ENCODE results near the gene LRRC74B. TPM values are rescaled to one million over a fixed set of nuclear protein-coding genes. Genes with fewer than 3 reads are reported as not detected.

Gene LRRC74B
- total RNA-seq, 1 donor from 2014 or later: not detected

DNA sequence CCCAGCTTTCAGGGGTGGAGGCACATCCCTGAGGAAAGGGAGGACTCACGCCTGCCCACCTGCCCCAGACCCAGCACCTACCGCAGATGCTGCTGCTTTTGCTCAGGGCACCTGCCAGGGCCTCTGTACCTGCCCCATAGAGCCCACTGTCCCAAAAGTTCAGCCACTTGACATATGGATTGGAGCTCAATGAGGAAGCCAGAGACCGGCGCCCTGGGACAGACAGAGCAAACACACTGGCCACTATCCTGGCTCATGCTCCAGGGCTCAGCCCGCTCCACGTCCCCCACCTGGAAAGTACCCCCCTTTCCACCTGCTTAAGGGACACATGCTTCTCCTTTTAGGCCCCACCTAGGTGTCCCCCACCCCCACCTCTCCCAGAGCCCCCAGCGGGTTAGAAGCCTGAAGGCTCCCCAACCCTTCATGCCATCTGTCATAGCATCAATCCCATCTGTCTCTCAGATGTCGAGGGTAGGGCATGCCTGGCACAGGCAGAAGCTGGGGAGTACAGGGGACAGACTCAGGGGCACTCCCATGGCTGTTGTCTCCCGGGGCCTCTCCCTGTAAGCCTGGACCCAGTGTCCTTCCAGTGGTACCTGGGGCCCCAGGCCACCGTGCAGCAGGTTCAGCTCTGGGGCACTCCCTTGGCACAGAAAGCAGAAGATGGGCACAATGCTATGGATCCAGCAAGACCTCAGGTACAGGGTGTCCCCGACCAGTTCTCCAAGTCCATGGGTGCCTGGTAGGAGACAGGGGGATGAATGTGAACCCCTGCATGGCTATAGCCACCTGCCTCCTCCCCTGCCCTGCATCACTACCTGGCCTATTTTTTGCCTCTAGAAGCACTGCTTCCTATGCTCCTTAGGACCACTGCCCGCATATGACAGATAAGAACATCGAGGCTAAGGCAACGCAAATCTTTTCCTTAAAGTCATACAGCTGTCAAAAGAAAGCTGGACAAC is 33.0 kb upstream of the LRRC74B start:
- DNase-seq (ENCODE audit: missing footprints) (no peak), ATAC-seq (no peak)
- intact Hi-C loops (cut with DNase I): no loop called here

DNA sequence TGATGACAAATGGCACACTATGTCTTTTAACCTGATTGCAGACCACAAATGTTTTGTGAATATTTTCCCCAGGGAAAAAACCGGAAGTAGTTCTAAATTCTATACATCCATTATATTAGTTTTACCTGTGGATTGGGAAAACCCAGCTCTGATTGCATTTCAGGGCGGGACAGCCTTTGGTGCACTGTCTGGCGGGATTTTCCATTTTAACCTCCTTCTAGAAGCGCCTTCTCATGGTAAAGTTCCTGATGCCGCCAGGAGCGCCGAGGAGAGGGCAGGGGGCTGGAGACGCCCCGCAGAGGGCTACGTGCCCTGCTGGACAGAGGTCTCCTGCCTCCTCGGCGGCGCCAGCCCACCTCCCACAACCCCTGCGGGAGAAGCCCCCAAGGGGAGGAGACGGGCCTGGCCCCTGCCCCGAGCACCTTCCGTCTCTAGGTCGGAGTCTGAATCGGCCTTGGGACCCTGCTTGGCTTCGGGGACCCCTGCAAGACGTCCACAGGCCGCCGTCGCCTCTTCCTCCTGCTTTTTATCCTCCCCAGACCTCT is 32.0 kb upstream of the LRRC74B start:
- intact Hi-C loops (cut with DNase I): no loop called here
- no peak for DNase-seq (ENCODE audit: missing footprints)
- ATAC-seq: no peak

DNA sequence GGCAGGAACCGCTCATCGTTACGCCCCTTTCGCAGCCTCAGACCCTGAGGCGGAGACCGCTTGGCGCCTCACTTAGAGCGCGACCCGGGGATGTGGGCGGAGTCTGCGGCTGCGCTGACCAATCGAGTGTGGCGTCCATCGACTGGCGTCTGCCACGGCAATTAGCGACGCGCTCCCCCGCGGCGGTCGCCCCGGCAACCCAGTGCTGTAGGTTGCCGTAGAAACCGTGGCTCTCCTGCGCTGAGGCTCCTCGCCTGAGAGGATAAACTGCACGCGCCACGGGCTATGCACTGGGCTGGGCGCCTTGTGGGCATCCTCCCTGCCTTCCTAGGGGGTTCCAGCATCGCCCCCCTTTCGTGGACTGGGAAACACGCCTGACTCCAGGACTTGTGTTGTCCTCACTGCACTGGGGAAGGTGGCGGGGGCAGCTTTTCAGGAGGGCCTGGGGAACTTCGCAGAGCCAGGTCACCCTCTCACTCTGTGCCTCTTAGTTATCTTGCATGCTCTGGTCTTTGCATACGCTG is 31.5 kb upstream of the LRRC74B start:
- ATAC-seq: peak; percentile 90
- intact Hi-C loops (cut with DNase I): no loop called here
- DNase-seq (ENCODE audit: missing footprints): peak; percentile 94

DNA sequence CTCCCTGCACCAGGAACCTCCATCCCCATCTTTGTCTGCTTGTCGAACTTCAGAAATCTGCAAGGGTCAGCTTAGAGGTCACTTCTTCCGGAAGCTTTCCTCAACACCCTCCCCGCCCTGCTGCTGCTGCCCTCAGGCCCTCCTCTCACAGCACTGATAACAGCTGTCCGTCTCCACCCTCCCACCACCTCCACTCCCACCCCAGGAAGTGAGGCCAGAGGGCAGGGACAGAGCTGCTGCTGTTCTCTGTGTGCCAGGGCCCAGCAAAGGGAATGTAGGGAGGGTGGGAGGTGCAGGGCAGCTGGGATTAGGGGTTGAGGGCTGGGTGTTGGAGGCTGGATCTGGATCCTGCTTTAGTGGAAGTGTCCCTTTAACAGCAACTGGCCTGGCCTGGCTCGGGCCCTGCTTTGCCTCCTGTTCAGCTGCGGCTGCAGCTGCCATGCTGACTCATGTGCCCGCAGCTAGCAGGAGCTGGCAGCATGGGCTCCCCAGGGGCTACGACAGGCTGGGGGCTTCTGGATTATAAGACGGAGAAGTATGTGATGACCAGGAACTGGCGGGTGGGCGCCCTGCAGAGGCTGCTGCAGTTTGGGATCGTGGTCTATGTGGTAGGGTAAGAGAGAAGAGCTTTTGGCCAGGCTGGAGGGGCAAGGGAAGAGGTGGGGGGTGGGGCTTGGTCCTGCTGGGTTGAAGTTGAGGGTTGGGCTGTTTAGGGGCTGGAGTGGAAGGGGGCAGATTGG is 30.9 kb upstream of the LRRC74B start, which contains the start of gene P2RX6:
Gene P2RX6, plus strand, starts transcription at position 440 of the 740 bp plus-strand sequence. Its CDS starts 10 bp downstream, at position 450.
- intact Hi-C loops (cut with DNase I): no loop called here
- DNase-seq (ENCODE audit: missing footprints): no peak
- ATAC-seq: peak; percentile 72

DNA sequence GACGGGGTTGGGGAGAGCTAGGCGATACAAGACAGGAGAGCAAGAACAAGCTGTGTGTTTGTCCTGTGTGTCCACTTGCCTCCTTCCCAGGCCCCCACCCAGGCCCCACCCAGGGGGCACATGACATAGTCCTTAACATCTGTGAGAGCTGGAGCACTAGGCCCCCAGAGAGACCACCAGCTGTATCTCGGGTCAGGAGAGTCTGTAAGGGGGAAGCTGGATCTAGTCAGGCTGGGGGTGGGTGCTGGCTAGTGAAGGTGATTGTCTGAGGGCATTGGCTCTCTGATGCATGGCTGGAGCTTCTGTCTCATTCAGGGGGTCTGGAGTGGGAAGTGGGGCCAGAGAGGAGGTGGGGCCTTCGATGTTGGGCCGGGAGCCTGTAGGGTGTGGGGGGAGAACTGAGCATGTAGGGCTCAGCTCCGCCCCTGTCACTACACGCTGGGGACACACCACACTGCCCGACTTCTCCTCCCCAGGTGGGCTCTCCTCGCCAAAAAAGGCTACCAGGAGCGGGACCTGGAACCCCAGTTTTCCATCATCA is 30.2 kb upstream of the LRRC74B start:
- ATAC-seq (no peak), DNase-seq (ENCODE audit: missing footprints) (no peak)
- intact Hi-C loops (cut with DNase I): no loop called here

DNA sequence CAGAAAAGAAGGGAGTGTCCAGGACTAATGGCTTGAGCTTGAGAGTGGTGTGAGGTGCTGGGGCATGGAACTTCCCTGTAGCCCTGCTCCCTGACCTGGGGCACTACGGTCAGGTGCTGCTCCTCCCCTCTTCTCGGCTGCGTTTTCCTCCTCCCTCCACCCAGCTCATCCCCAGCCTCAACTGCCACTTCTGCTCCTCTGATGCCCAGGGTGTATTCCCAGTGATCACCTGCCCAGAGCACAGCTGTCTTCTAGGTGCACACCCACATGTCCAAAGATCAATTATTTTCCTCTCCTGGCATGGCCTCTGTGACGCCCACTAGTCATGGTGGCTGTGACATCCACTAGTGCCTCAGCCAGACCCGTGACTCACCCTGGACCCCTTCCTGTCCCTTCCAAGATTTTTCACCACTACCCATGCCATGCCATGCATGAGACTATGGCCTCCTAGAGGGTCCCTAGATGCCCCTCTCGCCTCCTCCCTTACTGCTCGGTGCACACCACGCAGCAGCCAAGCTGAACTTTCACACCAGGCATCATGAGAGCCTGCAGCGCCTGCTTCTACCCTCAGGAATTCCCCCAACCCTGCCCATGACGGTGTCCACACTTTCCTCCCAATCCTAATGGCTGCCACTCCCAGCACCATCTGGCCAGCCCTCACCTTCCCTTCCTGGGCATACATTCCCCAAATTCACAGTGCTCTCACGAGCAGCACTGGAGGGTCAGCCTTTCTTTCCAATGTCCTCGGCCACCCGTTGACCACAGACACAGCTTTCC is 28.9 kb upstream of the LRRC74B start:
- intact Hi-C loops (cut with DNase I): no loop called here
- DNase-seq (ENCODE audit: missing footprints) (no peak), ATAC-seq (no peak)

DNA sequence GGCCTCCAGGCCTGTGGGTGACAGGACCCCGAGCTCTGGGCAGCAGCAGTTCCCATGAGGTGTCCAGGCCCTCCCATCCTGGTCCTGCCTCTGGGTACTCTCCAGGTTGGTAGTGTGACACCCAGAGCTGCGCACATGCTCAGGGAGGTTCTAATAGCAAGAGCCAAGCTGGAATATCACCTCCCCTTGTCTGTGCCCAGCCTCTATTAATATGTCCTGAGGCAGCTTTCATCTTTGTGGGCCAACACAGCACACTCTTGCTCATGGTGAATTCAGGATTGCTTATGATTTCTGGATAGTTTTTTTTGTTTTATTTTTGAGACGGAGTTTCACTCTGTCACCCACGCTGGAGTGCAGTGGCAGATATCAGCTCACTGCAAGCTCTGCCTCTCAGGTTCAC is 27.4 kb upstream of the LRRC74B start:
- ATAC-seq (no peak), DNase-seq (ENCODE audit: missing footprints) (no peak)
- intact Hi-C loops (cut with DNase I): no loop called here

DNA sequence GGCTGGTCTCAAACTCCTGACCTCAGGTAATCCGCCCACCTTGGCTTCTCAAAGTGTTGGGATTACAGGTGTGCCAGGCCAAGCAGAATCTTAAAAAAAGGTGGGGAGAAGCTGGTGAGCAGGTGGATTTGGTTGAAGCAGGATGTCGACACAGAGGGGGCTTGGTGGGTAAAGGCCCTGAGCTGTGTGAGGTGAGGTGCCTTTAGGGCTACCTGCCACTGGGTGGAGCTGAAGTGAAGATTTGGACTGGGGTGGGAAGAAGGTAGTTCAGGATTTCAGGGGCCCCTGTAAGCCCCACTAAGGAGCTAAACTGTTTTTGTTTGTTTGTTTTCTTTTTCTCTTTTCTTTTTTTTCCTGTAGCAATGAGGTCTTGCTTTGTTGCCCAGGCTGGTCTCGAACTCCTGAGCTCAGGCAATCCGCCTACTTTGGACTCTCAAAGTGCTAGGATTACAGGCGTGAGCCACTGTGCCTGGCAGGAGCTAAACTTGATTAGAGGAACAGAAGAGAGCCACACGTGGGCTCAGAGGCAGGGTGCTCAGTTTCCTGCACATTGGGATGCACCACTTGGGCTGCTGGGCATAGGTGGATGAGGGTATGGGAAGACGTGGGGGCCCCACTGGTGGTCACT is 24.8 kb upstream of the LRRC74B start:
- ATAC-seq: no peak
- intact Hi-C loops (cut with DNase I): no loop called here
- DNase-seq (ENCODE audit: missing footprints): no peak

DNA sequence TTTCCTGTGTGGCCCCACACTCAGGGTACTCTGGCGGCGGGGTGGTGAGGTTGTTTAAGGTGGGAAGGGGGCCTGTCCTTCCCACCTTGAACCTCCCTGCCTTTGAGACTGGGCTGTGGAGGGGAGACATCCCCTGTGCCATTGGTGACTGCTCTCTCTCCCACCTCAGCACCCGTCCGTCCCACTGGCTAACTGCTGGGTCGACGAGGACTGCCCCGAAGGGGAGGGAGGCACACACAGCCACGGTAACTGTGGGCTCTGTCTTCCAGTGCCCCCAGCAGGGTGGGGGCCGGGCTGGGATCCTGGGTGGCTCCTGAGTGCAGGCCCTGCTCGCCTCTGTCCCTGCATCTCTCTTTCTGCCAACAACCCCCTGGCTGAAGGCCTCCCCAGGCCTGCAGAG is 23.2 kb upstream of the LRRC74B start:
- intact Hi-C loops (cut with DNase I): no loop called here

DNA sequence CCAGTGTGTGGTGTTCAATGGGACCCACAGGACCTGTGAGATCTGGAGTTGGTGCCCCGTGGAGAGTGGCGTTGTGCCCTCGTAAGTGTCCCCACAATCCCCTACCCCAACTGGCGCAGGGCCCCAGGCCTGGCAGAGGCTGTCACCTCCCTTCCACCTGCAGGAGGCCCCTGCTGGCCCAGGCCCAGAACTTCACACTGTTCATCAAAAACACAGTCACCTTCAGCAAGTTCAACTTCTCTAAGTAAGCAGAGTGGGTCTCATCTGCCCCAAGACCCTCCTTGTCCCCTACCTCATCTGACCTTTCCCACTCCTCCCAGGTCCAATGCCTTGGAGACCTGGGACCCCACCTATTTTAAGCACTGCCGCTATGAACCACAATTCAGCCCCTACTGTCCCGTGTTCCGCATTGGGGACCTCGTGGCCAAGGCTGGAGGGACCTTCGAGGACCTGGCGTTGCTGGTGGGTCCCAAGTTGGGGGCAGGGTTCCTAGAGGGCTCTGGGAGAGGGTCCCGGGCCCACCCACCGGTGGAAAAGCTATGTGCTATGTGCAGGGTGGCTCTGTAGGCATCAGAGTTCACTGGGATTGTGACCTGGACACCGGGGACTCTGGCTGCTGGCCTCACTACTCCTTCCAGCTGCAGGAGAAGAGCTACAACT is 22.7 kb upstream of the LRRC74B start:
- ATAC-seq (no peak), DNase-seq (ENCODE audit: missing footprints) (no peak)
- intact Hi-C loops (cut with DNase I): no loop called here

More for the DNA sequence above, 23.2 kb upstream of the LRRC74B start:
- ATAC-seq (no peak), DNase-seq (ENCODE audit: missing footprints) (no peak)

DNA sequence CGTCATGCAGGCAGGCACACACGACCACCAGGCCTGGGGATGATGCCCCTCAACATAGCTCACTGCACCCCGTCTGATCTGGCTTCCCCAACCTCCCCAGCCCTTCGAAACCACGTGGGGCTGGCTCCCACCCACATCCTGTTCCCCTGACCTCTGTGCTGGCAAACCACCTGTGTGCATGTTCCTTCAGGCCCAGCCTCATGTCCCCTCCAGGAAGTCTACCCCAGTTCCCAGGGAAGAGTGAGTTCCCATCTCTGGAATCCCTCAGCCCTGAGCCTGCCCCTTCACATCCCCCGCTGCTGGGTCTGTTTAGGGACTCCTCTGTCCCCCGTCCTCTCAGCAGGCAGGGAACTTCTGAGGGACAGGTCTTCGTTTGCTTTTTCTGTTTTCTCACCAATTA is 20.5 kb upstream of the LRRC74B start:
- ATAC-seq (no peak), DNase-seq (ENCODE audit: missing footprints) (no peak)
- intact Hi-C loops (cut with DNase I): no loop called here

DNA sequence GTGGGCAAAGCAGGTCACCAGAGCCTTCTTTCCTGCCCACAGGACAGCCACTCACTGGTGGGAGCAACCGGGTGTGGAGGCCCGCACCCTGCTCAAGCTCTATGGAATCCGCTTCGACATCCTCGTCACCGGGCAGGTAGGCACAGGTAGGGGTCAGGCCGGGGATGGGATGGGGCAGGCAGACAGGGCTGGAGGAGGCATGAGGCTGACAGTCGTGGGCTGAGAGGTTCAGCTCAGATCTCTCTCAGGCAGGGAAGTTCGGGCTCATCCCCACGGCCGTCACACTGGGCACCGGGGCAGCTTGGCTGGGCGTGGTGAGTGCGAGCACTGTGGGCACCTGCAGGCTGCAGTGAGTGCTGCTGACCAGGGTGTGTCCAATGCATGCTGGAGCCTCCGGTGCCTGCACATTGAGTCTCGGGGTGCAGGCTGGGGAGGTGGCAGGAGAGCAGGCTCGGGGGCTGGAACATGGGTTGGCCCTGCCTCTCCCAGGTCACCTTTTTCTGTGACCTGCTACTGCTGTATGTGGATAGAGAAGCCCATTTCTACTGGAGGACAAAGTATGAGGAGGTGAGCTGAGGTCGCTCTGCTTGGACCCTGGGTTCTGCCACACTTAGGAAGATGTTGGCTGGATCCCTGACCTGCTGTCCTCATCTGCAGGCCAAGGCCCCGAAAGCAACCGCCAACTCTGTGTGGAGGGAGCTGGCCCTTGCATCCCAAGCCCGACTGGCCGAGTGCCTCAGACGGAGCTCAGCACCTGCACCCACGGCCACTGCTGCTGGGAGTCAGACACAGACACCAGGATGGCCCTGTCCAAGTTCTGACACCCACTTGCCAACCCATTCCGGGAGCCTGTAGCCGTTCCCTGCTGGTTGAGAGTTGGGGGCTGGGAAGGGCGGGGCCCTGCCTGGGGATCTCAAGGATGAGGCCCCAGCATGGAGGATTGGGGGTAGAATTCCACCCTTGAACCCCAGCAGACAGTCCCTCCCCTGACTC is 19.7 kb upstream of the LRRC74B start:
- ATAC-seq (no peak), DNase-seq (ENCODE audit: missing footprints) (no peak)
- intact Hi-C loops (cut with DNase I): no loop called here

DNA sequence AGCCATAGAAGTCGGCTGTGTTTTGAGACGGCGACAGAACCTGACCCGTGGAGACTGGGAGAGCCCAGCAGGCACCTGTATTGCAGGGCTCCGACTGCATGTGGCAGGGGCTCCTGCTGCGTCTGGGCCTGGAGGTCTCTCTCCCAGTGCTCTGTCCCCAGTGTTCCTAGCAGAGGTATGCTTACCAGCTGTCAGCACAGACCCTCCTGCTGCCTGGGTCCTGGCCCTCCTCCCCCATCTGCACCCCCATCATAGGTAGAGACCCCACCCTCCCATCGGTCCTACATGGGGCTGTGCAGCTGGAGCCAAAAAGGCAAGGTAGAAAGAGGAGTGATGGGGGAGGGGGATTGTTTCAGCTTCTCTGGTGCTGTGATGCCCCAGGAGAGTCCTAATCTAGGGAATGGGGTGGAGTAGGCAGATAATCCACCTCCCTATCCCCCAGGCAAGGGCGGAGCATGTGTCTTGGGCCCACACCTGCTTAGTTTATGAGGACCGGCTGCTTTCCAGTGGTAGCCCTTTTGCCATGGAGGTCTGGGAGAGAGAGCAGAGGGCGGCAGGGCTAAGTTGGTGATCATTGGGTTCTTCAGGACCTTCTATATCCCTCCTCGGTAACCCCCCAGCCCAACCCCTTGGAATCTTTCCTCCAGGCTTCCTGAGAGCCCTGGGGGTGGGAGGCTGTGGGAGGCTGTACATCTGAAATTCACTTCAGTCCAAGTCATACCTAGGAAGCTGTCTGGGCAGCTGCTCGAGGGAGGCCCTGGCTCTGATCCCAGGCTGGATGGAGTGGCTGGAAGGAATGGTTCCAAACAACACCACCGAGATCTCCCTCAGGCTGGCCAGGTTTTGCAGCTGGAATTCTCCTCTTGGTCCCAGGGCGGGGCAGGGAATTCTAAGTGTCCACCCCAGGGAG is 18.7 kb upstream of the LRRC74B start:
- DNase-seq (ENCODE audit: missing footprints) (no peak), ATAC-seq (no peak)
- intact Hi-C loops (cut with DNase I): no loop called here

DNA sequence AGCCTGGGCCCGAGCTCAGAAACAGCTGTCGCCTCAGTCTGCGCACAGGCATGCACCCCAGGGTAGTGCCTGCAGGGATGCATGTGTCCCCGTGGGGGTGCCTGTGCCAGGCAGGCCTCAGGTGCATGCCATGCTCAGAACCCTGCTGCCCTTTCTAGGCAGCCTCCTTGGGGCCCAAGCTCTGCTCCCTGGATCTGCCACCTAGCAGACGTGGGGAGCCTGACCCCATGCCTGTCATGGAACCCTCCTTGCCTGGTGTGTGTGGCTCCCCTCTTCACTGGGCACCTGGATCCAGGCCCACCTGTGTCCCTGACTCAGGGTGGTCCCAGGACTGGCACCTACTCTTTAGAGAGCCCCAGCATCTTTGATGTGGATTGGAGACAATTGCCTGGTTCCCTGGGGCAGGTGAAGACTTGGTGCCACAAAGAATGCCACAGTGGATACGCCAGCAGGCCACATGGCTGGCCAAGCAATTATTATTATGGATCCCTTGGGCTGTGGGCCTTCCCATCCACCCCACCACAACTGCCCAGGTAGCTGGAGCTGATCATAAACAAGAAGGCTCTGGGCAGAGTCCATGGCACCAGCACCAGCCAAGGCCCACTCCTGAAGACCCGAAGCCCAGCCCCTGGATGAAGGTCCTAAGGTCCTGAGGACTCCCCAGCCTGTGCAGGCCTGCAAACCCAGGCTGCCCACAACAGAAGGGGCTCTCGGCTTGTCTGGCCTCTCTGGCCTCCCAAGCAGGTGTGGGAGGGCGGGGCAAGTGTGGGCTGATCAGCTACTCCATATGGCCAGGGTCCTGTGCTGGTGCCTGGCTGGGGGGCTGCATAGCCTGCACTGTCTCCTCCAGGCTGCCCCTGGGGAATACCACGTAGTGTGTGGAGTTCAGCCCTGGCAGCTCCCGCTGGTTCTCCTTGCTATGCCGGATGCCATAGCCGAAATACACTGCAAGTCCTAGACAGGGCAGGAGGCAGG is 17.2 kb upstream of the LRRC74B start:
- no peak for ATAC-seq
- intact Hi-C loops (cut with DNase I): no loop called here
- DNase-seq (ENCODE audit: missing footprints): no peak
